H1 (cell line): ENCODE results near the gene ANXA5.

Source experiments
- BRCA1 ChIP-seq: IDR thresholded peaks from 2 replicates; pipeline ENCODE4 v1.6.1; 2012; ENCODE audit warnings: low read depth, low read length, improper control_type of control experiment
- CTCF ChIP-seq, 3 experiments: IDR thresholded peaks; 1 replicate in 2 of 3; 2 replicates in 1 of 3; pipeline versions ENCODE4 v1.5.1 to v1.6.1; 2011; ENCODE audit warnings: low read length in 3 of 3, mild to moderate bottlenecking in 3 of 3, inconsistent platforms in 2 of 3, low read depth in 1 of 3, moderate library complexity in 1 of 3; ENCODE audit not compliant: insufficient read depth in 1 of 3; ENCODE audit errors: control extremely low read depth in 1 of 3
- EP300 ChIP-seq, 2 experiments: IDR thresholded peaks; 1 replicate in 1 of 2; 2 replicates in 1 of 2; pipeline ENCODE4 v1.6.1; 2011 to 2012; ENCODE audit warnings: low read depth in 2 of 2, low read length in 2 of 2, mild to moderate bottlenecking in 2 of 2, borderline replicate concordance in 1 of 2, inconsistent platforms in 1 of 2, moderate library complexity in 1 of 2
- EZH2 ChIP-seq: fragments of 200-600 bp; sonication (generic); IDR thresholded peaks from 2 replicates; pipeline ENCODE4 v1.7.1; 2012; ENCODE audit warnings: low read depth, mild to moderate bottlenecking, moderate library complexity, low read length, inconsistent platforms; ENCODE audit not compliant: severe bottlenecking
- GABPA ChIP-seq: IDR thresholded peaks from 2 replicates; pipeline ENCODE4 v1.6.1; 2011; ENCODE audit warnings: mild to moderate bottlenecking, low read length, moderate library complexity, borderline replicate concordance; ENCODE audit not compliant: insufficient read depth
- MAX ChIP-seq: IDR thresholded peaks from 2 replicates; pipeline ENCODE4 v1.6.1; 2012; ENCODE audit warnings: inconsistent platforms
- POLR2AphosphoS5 ChIP-seq: IDR thresholded peaks from 2 replicates; pipeline ENCODE4 v1.6.1; 2011; ENCODE audit warnings: low read depth, low read length
- SIN3A ChIP-seq, 2 experiments: IDR thresholded peaks in 1 of 2; conservative IDR thresholded peaks in 1 of 2; 2 replicates each; pipeline ENCODE4 v1.6.1; 2011 to 2012; ENCODE audit warnings: low read length in 2 of 2, improper control_type of control experiment in 1 of 2, low read depth in 1 of 2, mild to moderate bottlenecking in 1 of 2
- TAF1 ChIP-seq: IDR thresholded peaks from 2 replicates; pipeline ENCODE4 v1.6.1; 2011; ENCODE audit warnings: mild to moderate bottlenecking, low read depth, low read length
- TAF7 ChIP-seq: optimal IDR thresholded peaks from 2 replicates; pipeline ENCODE3; 2011; ENCODE audit warnings: low read depth, mild to moderate bottlenecking, inconsistent platforms, low read length, moderate library complexity, borderline replicate concordance

- TF ChIP-seq EZH2, result no peak
- TF ChIP-seq EP300 (IDR thresholded peaks at IDR 0.05; ENCODE audit: borderline replicate concordance in 1 of 2, low read depth in 2 of 2, low read length in 2 of 2), result no peak
- no peak for TF ChIP-seq TAF1
- TF ChIP-seq CTCF (IDR thresholded peaks at IDR 0.05; ENCODE audit: control extremely low read depth in 1 of 3, insufficient read depth in 1 of 3, low read depth in 1 of 3, low read length in 3 of 3), result no peak
- TF ChIP-seq BRCA1, result no peak
- no peak for TF ChIP-seq TAF7
- no peak for TF ChIP-seq MAX
- TF ChIP-seq GABPA, result no peak
- no peak for TF ChIP-seq SIN3A (conservative IDR thresholded peaks at IDR 0.05 in 1 of 2, IDR thresholded peaks at IDR 0.05 in 1 of 2; ENCODE audit: low read depth in 1 of 2, low read length in 2 of 2)
- TF ChIP-seq POLR2AphosphoS5, result no peak
Measured at GRCh38 chr4:121653986-121654385, 42.8 kb downstream of the ANXA5 start.
